ENCODE results near the gene AQP4. TPM values are rescaled to one million over a fixed set of nuclear protein-coding genes. Genes with fewer than 3 reads are reported as not detected.

Gene AQP4, protein sequence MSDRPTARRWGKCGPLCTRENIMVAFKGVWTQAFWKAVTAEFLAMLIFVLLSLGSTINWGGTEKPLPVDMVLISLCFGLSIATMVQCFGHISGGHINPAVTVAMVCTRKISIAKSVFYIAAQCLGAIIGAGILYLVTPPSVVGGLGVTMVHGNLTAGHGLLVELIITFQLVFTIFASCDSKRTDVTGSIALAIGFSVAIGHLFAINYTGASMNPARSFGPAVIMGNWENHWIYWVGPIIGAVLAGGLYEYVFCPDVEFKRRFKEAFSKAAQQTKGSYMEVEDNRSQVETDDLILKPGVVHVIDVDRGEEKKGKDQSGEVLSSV
- polyA plus RNA-seq (ENCODE audit: insufficient read length) = 0.80 TPM
- long read RNA-seq, donor 1 = 0 reads
- long read RNA-seq, donor 2 = 0 reads
- long read RNA-seq, donor 3 = 0 reads
- long read RNA-seq, donor 4 = 0 reads
- long read RNA-seq, donor 5 = 0 reads
- long read RNA-seq, donor 6 = 0 reads
- long read RNA-seq, donor 7, full-length matches to known transcripts = 2 of 2 reads
- long read RNA-seq, donor 7, partial matches to known transcripts = 0 of 2 reads
- long read RNA-seq, donor 7, other reads (novel, unspliced or antisense) = 0 of 2 reads
- long read RNA-seq, donor 8 = 0 reads

DNA sequence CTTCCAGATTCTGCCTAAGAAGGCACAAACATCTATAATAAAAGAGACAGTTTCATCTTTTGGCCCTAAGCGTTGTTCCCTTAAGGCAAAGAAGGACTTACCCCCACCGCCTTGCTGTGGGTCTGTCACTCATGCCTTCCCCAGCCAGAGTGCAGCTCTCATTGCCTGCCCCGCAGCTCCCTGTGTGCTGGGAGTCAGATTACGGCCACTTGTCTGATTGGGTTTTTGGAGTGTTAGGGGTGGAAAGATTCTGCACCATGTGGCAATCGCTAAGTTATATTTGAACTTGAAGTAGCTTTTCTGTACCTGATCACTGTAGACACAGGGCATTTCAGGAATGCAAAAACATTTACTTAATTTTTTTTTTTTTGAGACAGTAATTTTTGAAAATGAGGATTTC is at the start of gene AQP4:
AQP4 (minus strand) TSS at position 151 of the 400 bp plus-strand sequence; CDS start at position 133, 18 bp downstream.
- peak; percentile 25 for DNase-seq

DNA sequence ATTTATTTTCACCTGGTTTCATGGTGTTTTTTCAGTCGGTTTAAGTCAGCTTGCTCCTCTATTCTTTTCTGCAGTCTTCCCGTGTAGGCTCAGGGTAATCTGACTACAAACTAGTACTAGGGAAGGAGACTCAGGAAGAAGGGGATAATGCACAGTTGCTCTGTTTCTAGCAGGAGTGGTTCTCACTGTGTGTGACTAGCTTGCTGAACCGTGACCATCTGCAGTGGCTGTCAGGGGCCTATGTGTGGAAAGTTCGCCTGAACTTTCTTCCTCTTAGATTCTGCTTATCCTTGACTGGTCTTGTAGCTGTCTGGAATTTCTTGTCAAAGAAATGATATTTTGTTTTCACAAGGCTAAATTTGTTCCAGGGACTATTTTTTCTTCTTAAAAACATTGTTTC is 46.3 kb upstream of the AQP4 start:
- DNase-seq = peak; percentile 42

DNA sequence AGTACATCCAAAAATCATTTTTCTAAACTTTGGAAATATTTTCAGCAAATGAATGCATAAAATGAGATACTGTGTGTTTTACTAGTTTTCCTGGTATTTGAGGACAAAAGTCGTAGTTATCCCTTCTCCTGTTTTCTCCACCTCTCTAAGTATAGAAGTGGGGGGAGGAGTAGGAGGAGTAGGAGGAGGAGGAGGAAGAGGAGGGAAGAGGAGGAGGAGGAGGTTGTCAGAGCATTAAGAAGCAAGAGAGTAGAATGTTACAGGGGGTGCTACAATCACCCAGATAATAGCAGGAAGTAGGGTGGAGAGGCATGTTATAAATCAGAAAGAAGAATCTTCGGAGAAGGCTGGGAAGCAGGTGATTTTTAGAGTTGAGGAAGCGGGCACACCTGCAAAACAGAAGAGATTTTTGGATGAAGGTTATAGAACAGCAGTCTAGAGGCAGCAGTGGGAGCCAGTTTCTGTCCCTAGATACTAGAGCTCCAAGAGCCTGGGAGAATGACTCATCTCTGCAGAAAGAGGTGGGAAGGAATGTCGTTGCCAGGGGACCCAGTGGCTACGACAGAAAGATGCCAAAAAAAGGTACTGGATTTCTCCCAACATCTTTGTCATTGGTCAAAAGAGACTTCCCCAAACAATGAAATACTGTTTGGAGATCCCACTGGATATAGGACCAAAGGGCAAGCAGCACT is 44.2 kb upstream of the AQP4 start:
- no peak for DNase-seq

DNA sequence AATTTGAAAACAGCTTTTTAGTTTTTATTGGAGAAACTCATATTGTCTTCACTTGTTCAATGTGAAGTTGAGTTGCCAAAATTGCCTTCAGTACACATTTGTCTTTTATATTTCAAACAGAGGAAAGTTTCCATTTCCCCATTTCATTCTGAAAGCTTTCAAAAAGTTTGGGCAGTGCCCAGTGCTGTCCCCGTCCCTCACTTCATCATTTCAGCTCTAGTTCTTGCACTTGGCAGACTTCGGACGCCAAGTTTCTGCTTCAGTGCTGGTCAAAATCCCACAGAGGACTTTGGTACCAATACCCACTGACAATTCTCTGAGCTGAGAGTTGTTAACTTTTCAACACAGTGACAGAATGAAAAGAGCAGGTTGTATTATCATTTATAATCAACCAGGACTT is 43.4 kb upstream of the AQP4 start:
- no peak for DNase-seq

DNA sequence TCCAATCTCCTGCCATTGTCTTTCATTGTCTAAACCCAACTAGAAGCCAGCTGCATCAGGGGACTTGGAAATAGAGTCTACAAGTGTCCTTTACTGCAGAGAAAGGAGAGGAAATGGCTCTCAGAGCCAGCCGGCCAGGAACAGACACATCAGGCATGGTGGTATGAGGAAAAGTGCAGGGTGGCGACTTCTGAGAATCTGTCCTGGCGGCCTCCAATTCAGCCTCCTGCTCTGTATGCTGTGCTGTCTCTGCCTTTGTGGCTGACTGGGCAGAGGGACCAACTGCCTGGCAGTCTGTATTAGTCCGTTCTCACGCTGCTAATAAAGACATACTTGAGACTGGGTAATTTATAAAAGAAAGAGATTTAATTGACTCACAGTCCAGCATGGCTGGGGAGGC is 36.8 kb upstream of the AQP4 start:
- no peak for DNase-seq

DNA sequence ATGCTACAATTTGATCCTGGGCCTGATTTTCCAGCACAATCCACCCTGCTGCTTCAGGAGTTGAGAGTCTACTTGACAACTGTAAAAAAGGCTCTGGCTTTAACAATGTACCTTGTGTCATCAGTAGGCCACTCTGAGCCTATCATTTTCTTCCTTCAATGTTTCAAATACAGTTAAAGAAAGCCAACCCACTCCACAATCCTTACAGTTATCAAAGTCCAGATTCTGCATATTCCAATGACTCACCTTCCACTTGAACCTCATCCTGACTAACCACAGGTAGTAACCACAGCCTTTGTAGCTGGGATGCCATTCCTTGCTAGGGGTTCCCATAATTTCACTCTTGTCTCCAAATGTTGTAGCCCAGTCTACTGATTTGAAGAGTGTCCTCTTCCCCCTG is 35.5 kb upstream of the AQP4 start:
- DNase-seq = no peak

DNA sequence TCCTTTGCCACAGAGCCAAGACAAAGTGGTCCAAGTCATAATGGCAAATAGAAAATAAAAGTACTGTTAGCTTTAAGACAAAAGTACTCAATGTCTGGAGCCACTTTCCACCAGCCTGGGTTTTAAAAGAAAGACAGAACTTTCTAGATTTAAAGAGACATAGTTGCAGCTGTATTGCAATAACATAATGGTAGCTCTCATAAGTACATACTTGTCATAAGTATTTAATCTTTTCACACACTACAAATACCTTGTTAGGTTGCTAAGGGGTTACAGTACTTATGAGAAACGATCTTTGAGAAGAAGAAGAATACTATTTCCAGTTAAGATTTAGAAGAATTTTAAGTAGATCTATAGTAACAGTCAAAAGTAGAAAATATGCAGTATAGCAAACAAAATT is 28.9 kb upstream of the AQP4 start:
- DNase-seq = no peak

DNA sequence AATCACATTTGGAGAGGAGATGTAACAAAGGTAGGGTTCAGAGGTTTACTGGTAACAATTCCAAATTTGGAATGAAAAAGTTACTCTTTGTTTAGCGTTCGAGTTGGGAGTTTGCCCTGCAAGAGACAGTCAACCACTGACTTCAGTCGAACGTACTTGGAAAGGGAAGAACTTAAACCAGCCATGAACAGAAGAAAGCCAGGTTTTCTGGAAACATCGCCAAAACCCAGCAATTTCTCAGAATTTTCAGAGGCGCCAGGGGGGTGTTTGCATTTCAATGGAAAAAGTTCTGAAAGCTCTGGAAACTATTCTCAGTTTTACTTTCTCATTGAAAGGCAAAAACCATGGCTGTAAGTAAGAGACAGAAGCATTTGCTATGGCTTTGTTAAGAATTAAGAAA is 28.5 kb upstream of the AQP4 start:
- DNase-seq = no peak

DNA sequence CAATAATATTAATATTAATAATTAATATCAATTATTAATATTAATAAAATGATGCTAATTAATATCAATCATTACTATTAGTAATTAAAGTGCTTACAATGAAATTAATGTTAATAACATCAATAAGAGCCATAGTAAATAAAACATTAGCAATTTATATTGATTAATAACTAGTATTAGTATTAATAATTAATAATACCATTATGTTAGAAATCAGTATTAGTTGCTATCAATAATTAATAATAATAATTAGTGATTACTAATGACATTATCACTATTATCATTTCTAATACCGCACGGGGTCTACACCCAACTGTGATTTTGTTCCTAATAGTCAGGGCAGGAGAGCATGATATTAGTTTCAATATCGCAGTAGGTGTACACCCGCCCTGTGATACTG is 22.8 kb upstream of the AQP4 start:
- DNase-seq = no peak

DNA sequence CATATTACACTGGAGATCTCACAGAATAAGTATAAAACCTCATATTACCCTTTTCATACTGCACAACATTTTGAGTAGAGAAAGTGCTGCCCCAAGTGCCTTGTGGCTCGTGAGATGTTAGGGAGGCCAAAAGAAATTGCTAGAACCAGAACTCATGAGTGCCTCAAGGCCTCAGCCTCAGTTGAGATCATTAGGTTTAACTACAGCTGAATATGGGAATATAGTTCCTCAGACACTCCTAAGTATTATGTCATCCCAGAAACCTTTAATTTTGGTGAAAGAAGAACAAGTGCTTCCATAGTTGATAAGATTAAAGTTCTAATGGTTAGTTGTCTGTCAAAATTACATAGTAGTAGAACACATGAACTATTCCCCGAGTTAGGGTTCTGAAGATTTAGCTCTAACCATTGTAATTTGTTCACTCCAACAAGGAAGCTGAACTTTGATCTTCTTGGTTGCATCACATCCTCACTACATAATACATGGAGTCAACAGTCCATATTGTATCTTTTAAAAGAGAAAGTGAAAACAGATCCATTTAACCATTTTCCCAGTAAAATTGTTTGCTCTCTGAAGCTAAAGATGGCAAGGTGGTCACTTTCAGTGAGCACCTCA is 9.6 kb upstream of the AQP4 start:
- no peak for DNase-seq

DNA sequence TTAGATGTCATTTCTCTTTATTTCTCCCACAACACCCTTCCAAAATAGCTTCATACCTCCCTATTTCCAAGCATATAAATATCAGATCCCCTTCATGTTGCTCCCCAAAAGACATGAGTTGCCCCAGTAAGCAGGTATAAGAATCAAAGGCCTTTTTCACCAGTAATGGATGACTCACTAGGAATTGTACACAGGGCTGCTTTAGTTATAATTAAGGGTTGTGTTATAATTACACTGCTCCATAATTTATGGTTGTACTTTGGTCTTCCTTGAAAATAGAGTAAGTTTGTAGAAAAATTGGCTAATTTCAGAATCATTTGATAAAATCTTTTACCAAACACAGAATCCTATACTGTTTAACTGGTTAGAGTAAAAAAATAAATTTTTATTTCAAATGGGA is 8.8 kb upstream of the AQP4 start:
- DNase-seq = no peak

DNA sequence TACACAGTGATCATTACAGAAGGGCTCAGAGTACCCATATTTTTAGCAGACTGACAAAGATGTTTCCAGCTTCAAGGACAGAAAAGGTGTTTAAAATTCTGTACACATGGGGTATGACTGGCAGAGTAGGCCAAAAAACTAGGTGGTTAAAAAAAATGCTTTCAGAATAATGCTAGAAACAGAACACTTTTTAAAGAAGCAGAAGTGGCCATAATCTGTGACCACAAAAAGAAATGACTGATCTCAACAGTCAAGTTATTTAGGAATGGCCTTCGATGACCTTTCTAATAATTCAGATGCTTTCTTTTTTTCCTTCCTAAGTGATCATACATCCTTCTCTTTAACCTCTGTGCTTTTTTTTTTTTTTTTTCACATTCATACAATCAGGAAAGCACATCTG is 4.1 kb upstream of the AQP4 start:
- DNase-seq = no peak

DNA sequence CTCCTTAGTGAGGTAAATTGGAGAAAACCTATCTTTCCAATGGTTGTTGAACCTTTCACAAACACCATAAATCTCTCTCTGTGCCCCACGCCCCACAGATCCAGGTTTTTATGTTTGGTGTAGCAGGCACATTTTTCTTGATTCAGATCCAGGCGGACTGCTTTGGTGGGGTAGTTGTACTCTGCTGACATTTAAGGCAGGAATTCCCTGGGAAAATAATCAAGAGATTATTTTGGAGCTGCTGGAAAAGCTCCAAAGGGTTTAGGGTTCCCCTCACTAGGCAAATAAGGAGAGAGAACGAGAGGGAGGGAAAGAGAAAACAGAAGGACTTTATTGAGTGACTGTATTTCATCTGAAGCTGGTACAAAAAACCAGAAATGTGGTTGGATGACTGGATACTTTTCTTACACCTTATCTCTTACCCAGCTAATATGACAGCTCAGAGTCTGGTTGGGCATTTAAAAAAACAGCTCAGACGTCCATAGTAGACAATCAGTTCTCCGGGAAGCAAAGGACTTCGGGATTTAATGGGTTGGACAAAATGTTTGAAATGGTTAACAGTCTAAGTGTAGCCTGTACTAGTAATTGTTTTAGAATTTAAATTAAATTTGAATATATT is 3.6 kb upstream of the AQP4 start:
- peak; percentile 79 for DNase-seq

DNA sequence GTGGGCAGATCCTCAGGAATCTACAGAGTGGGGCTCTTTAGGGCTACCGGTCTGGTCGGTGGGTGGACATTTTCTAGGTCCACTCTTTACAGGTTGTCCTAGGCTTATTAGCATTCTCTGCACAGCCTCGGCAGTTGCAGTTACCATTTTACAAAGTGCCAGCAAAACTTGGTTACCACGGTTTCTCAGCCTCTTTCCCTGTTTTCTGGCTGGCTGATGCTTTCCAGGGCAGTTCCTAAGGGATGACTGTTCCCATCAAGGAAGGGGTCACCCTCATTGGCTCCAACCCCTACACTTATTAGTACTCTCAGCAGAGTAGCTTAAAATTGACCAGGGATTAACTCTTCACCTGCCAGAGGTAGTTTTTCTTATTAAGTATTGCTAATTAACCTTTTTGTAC is 2.0 kb upstream of the AQP4 start:
- no peak for DNase-seq

DNA sequence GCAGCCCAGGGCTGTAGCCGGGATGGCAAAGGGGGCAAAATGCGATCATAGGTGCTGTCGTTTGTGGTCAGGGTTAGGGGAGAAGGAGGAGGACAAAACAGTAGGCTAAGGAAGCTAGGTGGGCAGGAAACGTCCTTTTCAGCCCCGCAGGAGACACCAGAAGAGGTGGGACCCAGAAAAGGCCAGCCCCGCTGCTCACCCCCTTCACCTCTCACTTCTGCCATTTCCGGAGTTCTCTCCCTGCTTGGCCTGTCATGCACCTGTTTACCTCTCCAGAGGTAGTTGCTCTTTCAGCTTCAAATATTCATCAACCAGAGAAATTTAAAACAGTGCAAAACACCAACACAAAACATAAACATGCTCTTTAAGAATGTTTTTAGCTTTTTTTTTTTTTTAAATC is 849 bp downstream of the AQP4 start:
- no peak for DNase-seq

DNA sequence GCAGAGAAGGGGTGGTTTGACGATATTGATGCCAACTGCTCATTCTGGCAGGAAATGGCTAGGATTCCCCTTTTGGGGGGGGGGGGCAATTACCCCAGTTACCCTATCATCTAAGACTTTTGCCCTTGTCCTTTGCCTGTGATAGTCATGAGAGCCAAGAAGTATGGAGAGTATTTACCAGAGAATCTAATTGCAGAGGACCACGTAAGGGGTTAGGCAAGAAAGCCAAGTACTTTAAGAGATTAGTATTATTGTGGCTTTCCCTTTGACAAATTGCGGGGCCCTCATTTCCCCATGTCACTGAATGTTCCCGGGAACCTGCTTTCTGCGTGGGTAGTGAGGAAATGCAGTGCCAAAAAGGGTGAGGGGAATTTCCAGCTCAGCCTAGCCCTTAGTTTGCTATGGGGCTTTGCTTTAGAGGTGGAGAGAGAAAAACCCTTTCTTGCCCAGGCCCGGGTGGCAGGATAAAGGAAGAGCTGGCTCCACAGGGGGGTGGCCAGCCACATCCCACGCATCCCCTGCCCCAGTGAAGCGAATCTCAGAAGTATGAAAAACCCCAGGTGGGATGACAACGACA is 1.5 kb downstream of the AQP4 start:
- DNase-seq = no peak

DNA sequence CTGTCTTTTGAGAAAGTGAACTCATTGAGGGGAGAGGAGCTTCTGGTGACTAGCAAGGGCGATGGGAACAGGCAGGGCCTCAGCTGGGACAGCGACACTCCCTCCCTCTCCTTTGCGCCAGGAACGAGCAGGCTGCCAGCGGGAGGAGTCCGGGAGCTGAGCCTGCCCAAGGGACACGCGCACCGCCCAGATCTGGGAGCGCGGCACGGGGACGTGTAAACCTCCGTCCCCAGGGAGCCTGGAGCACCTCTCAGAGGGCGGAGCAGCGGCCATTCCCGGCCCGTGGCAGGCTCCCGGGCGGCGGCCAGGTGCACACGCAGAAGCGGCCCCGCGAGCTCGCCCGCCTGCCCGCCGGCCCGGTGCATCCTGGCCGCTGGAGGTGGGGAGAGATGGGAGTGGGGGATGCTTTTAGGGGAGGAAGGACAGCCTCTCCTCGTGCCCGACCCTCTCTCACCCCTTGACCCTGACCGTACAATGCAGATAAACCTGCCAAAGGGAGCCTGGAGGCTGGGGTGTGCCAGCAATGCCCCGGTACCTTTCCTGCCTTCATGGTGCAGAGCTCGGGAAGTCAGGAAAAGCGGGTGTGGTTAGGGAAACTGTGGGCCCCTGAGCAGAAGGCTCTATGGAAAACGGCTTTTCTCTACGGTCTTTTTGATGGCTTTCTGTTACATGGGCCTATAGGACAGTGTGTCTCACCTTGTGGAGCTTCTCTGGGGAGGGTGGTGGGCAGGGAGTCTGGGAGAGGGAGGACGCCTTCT is 2.2 kb downstream of the AQP4 start:
- DNase-seq = peak; percentile 53

DNA sequence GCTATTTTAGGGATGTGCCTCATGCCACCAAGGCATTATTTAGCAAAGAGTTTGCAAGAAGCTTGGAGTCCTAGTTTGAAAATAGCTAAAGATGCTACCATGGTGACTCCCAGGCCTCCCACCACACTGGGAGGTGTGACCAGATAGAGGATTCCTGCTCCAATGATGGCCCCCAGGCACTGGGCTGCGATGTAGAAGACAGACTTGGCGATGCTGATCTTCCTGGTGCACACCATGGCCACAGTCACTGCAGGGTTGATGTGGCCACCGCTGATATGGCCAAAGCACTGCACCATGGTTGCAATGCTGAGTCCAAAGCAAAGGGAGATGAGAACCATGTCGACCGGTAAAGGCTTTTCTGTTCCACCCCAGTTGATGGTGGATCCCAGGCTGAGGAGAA is 3.4 kb downstream of the AQP4 start:
- DNase-seq = no peak

DNA sequence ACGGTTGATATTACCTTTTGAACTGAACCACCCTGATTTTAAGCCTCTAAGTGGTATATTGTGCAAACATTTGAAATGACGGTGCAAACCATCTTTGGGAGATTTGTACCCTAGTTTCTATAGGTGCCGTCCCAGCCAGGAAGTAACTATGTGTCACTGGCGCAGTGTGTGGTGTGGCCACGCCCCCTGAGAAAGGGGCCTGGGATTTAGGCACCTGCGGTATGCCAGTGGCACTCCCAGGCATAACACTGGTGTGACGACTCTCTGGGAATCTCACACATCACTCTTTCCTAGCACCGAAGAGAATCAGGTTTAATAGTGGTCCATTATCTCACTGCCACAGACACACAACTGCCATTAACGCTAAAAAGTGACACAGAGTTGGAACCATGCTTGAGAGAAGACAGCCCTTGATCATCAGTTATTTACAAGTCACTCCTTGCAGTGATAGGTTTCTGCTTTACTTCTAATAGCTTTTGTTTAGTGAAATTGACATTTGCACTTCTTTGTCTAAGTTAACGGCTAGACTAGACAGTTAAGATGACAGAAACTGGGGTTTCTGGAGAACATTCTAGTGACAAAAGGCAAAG is 11.1 kb downstream of the AQP4 start:
- no peak for DNase-seq

DNA sequence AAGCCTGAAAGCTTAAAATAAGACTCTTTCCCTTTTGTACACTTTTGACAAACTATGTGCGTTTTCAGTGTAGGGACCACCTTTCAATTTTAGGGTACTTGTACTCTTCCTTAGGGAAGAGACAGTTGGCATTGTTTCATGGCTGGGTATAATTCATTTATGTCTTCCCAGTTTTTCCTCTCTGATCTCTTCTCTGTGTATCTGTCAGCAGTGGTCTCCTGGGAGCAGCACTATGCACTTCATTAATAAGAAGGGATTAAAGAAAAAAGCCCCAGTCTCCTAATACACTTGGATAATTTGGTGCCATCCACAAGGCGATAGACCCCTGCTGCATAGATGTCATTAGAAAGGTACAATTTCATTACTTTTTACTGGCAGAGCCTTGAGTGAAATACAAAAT is 12.1 kb downstream of the AQP4 start:
- no peak for DNase-seq

DNA sequence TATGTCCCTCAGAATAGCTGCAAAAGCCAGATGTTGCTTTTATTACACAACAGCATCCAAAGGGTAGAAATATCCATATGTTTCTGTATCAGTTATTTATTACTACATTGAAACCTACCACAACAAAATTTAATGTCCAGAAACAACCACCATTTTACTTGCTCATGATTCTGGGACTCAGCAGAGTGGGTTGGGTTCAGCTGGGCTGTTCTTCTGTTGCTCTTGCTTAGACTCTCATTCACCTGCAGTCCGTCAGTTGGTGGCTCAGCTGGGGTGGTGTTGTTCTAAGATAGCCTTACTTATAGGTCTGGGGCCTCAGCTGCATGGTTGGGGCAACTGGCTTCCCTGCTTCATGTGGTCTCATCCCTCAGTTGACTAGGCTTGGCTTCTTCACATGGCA is 21.7 kb downstream of the AQP4 start:
- no peak for DNase-seq
